H9 (cell line): Measurements from ENCODE around the gene ITPRIPL2. TPM values are rescaled to one million over a fixed set of nuclear protein-coding genes. Genes with fewer than 3 reads are reported as not detected.

Source experiments
- DNase-seq: peaks from one replicate; pipeline ENCODE4 v3.0.0-alpha.2; 2017
- H2AFZ ChIP-seq: one replicate; pipeline ENCODE4 v1.6.1; 2013; ENCODE audit warnings: mild to moderate bottlenecking, low read length, control low read depth, moderate library complexity
- H2AK5ac ChIP-seq: 2 replicates; pipeline ENCODE4 v1.6.1; 2013; ENCODE audit warnings: low read length, control low read depth, mixed read lengths; ENCODE audit not compliant: insufficient read length
- H2BK120ac ChIP-seq: one replicate; pipeline ENCODE4 v1.6.1; 2013; ENCODE audit warnings: low read depth, mild to moderate bottlenecking, low read length, control low read depth, inconsistent platforms; ENCODE audit not compliant: poor library complexity, severe bottlenecking
- H2BK12ac ChIP-seq: 2 replicates; pipeline ENCODE4 v1.6.1; 2013; ENCODE audit warnings: low read length, control low read depth, mixed read lengths, low read depth; ENCODE audit not compliant: insufficient read length
- H2BK15ac ChIP-seq: 2 replicates; pipeline ENCODE4 v1.6.1; 2013; ENCODE audit warnings: low read depth, low read length, control low read depth
- H2BK20ac ChIP-seq: one replicate; pipeline ENCODE4 v1.6.1; 2013; ENCODE audit warnings: low read depth, mild to moderate bottlenecking, low read length, control low read depth, inconsistent platforms; ENCODE audit not compliant: poor library complexity, severe bottlenecking
- H2BK5ac ChIP-seq: 2 replicates; pipeline ENCODE4 v1.6.1; 2013; ENCODE audit warnings: low read length, control low read depth, mixed read lengths; ENCODE audit not compliant: insufficient read length
- H3K14ac ChIP-seq: 2 replicates; pipeline ENCODE4 v1.6.1; 2013; ENCODE audit warnings: low read length, control low read depth; ENCODE audit not compliant: insufficient read depth
- H3K18ac ChIP-seq: 2 replicates; pipeline ENCODE4 v1.6.1; 2013; ENCODE audit warnings: low read depth, mild to moderate bottlenecking, mixed read lengths, low read length, control low read depth; ENCODE audit not compliant: insufficient read length
- H3K23ac ChIP-seq: 2 replicates; pipeline ENCODE4 v1.6.1; 2013; ENCODE audit warnings: low read length, control low read depth, mixed read lengths, low read depth; ENCODE audit not compliant: insufficient read length
- H3K23me2 ChIP-seq: 2 replicates; pipeline ENCODE4 v1.6.1; 2013; ENCODE audit warnings: low read depth, mild to moderate bottlenecking, mixed read lengths, low read length, control low read depth; ENCODE audit not compliant: insufficient read length, poor library complexity, severe bottlenecking
- H3K27ac ChIP-seq: 2 replicates; pipeline ENCODE4 v1.5.1; 2013; ENCODE audit warnings: low read length, control low read depth, mixed read lengths, low read depth; ENCODE audit not compliant: insufficient read length
- H3K27me3 ChIP-seq: 2 replicates; pipeline ENCODE4 v1.6.1; 2013; ENCODE audit warnings: low read length, control low read depth, inconsistent platforms; ENCODE audit not compliant: insufficient read depth
- H3K4ac ChIP-seq: 2 replicates; pipeline ENCODE4 v1.6.1; 2013; ENCODE audit warnings: low read depth, mild to moderate bottlenecking, control low read depth, inconsistent platforms, low read length, moderate library complexity
- H3K4me1 ChIP-seq: 2 replicates; pipeline ENCODE4 v1.6.1; 2013; ENCODE audit warnings: low read length, control low read depth, inconsistent platforms; ENCODE audit not compliant: insufficient read depth
- H3K4me2 ChIP-seq: 2 replicates; pipeline ENCODE4 v1.6.1; 2013; ENCODE audit warnings: low read length, control low read depth, mixed read lengths; ENCODE audit not compliant: insufficient read length, insufficient read depth
- H3K56ac ChIP-seq: 2 replicates; pipeline ENCODE4 v1.6.1; 2013; ENCODE audit warnings: low read depth, mild to moderate bottlenecking, mixed read lengths, low read length, control low read depth; ENCODE audit not compliant: insufficient read length
- H3K79me1 ChIP-seq: 2 replicates; pipeline ENCODE4 v1.6.1; 2013; ENCODE audit warnings: low read depth, mild to moderate bottlenecking, moderate library complexity, low read length, control low read depth, inconsistent platforms; ENCODE audit not compliant: insufficient read depth, poor library complexity, severe bottlenecking
- H3K79me2 ChIP-seq: 2 replicates; pipeline ENCODE4 v1.6.1; 2013; ENCODE audit warnings: low read length, control low read depth, inconsistent platforms; ENCODE audit not compliant: insufficient read depth
- H3K9ac ChIP-seq: 2 replicates; pipeline ENCODE4 v1.6.1; 2013; ENCODE audit warnings: low read length, control low read depth, mixed read lengths; ENCODE audit not compliant: insufficient read length; ENCODE audit errors: extremely low read depth
- H3K9me3 ChIP-seq: one replicate; pipeline ENCODE4 v1.6.1; 2013; ENCODE audit warnings: low read depth, low read length, inconsistent platforms; ENCODE audit not compliant: control insufficient read depth
- H3T11ph ChIP-seq: one replicate; pipeline ENCODE4 v1.6.1; 2013; ENCODE audit warnings: mild to moderate bottlenecking, low read length, control low read depth, inconsistent platforms
- H4K20me1 ChIP-seq: one replicate; pipeline ENCODE4 v1.6.1; 2013; ENCODE audit not compliant: control insufficient read depth, insufficient read length, insufficient read depth
- H4K5ac ChIP-seq: 2 replicates; pipeline ENCODE4 v1.6.1; 2013; ENCODE audit warnings: low read depth, mild to moderate bottlenecking, mixed read lengths, low read length, control low read depth; ENCODE audit not compliant: insufficient read length
- H4K8ac ChIP-seq: replicated peaks from 2 replicates; pipeline ENCODE4 v1.6.1; 2013; ENCODE audit warnings: low read length, control low read depth, mixed read lengths, low read depth; ENCODE audit not compliant: insufficient read length
- H4K91ac ChIP-seq: 2 replicates; pipeline ENCODE4 v1.6.1; 2013; ENCODE audit warnings: low read depth, mild to moderate bottlenecking, moderate library complexity, mixed read lengths, low read length, control low read depth; ENCODE audit not compliant: insufficient read length
- H3K27ac Mint-ChIP-seq, 3 experiments: 2 replicates in 2 of 3; 3 replicates in 1 of 3; pipeline ENCODE4 v1.8.0; 2020 to 2021; ENCODE audit warnings: mixed read lengths in 3 of 3, mild to moderate bottlenecking in 1 of 3, moderate library complexity in 1 of 3
- H3K27me3 Mint-ChIP-seq: 2 replicates; pipeline ENCODE4 v1.8.0; 2021; ENCODE audit warnings: low read depth, mild to moderate bottlenecking, moderate library complexity, mixed read lengths
- H3K36me3 Mint-ChIP-seq, 3 experiments: 2 replicates in 2 of 3; 3 replicates in 1 of 3; pipeline ENCODE4 v1.8.0; 2020 to 2021; ENCODE audit warnings: low read depth in 3 of 3, mixed read lengths in 3 of 3; ENCODE audit not compliant: insufficient read depth in 1 of 3
- H3K4me1 Mint-ChIP-seq, 2 experiments: 2 replicates each; pipeline ENCODE4 v1.8.0; 2020; ENCODE audit warnings: mixed read lengths in 2 of 2
- H3K4me3 Mint-ChIP-seq, 2 experiments: 2 replicates in 1 of 2; 3 replicates in 1 of 2; pipeline ENCODE4 v1.8.0; 2020 to 2021; ENCODE audit warnings: mild to moderate bottlenecking in 2 of 2, mixed read lengths in 2 of 2, moderate library complexity in 1 of 2
- H3K9me3 Mint-ChIP-seq, 2 experiments: 2 replicates in 1 of 2; 3 replicates in 1 of 2; pipeline ENCODE4 v1.8.0; 2020; ENCODE audit warnings: mild to moderate bottlenecking in 2 of 2, mixed read lengths in 2 of 2, moderate library complexity in 1 of 2
- WGBS: extraction: QIAGEN DNeasy Blood & Tissue Kit; methylation state at CpG from one replicate; pipeline ENCODE4 v1.1.7; 2013; ENCODE audit warnings: missing lambda C conversion rate, low lambda C conversion rate, mixed read lengths; ENCODE audit not compliant: insufficient read length; ENCODE audit errors: extremely low coverage; 5-methylcytosine and 5-hydroxymethylcytosine counted together
- total RNA-seq: library from RNA; stranded (reverse); gene quantifications from 2 replicates; pipeline ENCODE4 v1.2.1, GENCODE V29; 2021
- TF ChIP-seq, protein P1 (sequence below): fragments of 200-600 bp; sonication (generic); conservative IDR thresholded peaks from 3 replicates; pipeline ENCODE4 v1.8.0; 2021; ENCODE audit warnings: antibody characterized with exemption, mild to moderate bottlenecking

Gene ITPRIPL2
- total RNA-seq, 1 experiment from 2014 or later = 9.1 TPM

DNA sequence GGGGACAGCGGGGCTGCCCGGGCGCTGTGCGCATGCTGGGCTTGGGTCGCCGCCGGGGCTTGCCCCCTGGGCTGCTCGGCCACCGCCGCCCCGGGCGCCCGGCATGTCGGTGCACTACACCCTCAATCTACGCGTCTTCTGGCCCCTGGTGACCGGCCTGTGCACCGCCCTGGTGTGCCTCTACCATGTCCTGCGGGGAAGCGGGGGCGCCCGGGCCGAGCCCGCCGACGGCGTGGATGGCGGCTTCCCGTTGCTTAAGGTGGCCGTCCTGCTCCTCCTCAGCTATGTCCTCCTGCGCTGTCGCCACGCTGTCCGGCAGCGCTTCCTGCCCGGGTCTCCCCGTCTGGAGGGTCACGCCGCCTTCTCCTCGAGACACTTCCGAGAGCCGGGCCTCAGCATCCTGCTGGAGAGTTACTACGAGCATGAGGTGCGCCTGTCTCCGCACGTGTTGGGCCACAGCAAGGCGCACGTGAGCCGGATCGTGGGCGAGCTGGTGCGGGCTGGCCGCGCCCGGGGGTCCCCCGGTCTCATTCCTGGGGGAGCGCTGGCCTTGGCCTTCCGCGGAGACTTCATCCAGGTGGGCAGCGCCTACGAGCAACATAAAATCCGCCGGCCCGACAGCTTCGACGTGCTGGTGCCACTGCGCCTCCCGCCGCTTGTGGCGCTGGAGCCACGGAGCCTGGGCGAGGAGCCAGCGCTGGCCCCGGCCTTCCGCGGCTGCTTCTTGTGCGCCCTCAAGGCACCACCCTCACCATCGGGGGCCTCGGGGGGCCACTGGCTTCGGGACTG, 789 bp downstream of the ITPRIPL2 start:
- H2AFZ ChIP-seq = no peak overlapping the region
- H4K8ac ChIP-seq = no peak overlapping the region
- H2AK5ac ChIP-seq = no peak overlapping the region
- peaks cover 6% of the 10 kb centered on the region for H3K4me1 ChIP-seq
- peak; percentile 79 for DNase-seq
- Mint-ChIP-seq H3K27ac (no peak overlapping the region), H3K36me3 (peaks cover 0 to 3% (median 1%) of the 10 kb centered on the region in 3 experiments; a peak in 2 of 7 replicates), H3K9me3 (no peaks in the 10 kb centered on the region), H3K4me3 (peak overlapping the region; percentile 66 to 69; a peak in 4 of 5 replicates), H3K4me1 (peaks cover 17 to 22% of the 10 kb centered on the region in 2 experiments), H3K27me3 (peaks cover 51% of the 10 kb centered on the region)
- H3K4ac ChIP-seq = no peak overlapping the region
- H3K27me3 ChIP-seq = peaks cover 3% of the 10 kb centered on the region; the same call in 1 of the 2 replicates
- no peak overlapping the region for H4K5ac ChIP-seq
- H3K23me2 ChIP-seq = peaks cover 10% of the 10 kb centered on the region
- no peak overlapping the region for H3K27ac ChIP-seq
- H3K9me3 ChIP-seq = no peaks in the 10 kb centered on the region
- H2BK5ac ChIP-seq = no peak overlapping the region
- no peak overlapping the region for H3K9ac ChIP-seq
- H3K79me2 ChIP-seq = no peaks in the 10 kb centered on the region
- no peak overlapping the region for H4K91ac ChIP-seq
- H2BK120ac ChIP-seq = no peak overlapping the region
- H3T11ph ChIP-seq = no peak overlapping the region
- no peak overlapping the region for H2BK20ac ChIP-seq
- no peak overlapping the region for H3K56ac ChIP-seq
- no peaks in the 10 kb centered on the region for H3K79me1 ChIP-seq
- H3K18ac ChIP-seq = no peak overlapping the region
- TF ChIP-seq, protein P1, sequence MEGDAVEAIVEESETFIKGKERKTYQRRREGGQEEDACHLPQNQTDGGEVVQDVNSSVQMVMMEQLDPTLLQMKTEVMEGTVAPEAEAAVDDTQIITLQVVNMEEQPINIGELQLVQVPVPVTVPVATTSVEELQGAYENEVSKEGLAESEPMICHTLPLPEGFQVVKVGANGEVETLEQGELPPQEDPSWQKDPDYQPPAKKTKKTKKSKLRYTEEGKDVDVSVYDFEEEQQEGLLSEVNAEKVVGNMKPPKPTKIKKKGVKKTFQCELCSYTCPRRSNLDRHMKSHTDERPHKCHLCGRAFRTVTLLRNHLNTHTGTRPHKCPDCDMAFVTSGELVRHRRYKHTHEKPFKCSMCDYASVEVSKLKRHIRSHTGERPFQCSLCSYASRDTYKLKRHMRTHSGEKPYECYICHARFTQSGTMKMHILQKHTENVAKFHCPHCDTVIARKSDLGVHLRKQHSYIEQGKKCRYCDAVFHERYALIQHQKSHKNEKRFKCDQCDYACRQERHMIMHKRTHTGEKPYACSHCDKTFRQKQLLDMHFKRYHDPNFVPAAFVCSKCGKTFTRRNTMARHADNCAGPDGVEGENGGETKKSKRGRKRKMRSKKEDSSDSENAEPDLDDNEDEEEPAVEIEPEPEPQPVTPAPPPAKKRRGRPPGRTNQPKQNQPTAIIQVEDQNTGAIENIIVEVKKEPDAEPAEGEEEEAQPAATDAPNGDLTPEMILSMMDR = no peak
- peak overlapping the region; percentile 38; the same call in 1 of the 2 replicates for H3K14ac ChIP-seq
- no peak overlapping the region for H2BK15ac ChIP-seq
- peak overlapping the region; percentile 45 for H3K4me2 ChIP-seq
- no peak overlapping the region for H2BK12ac ChIP-seq
- no CpG with 5 or more reads among the region's 80 CpGs for WGBS
- H3K23ac ChIP-seq = no peak overlapping the region
- H4K20me1 ChIP-seq = no peaks in the 10 kb centered on the region
